ENCODE data around the gene SLC25A4.

GRCh38 chr4:185124006-185124405 lies 19.1 kb upstream of the SLC25A4 start:
- TF ChIP-seq CTCF (IDR thresholded peaks at IDR 0.05; ENCODE audit: extremely low read depth in 1 of 2, insufficient read depth in 1 of 2, low read depth in 1 of 2, low read length in 2 of 2) (no peak), EZH2 (IDR thresholded peaks at IDR 0.05; ENCODE audit: borderline replicate concordance, low read depth, low read length, severe bottlenecking) (no peak), POLR2AphosphoS5 (IDR thresholded peaks at IDR 0.05; ENCODE audit: insufficient read depth, low read depth, low read length) (no peak), POLR2A (IDR thresholded peaks at IDR 0.05; ENCODE audit: low read depth, low read length) (no peak)

Measured in endothelial cell of umbilical vein (primary cell).